ENCODE measurements around the gene CARMIL3. TPM values are rescaled to one million over a fixed set of nuclear protein-coding genes. Genes with fewer than 3 reads are reported as not detected.

CARMIL3 gene
- total RNA-seq, 1 donor from 2014 or later, result 0.96 TPM

GRCh38 chr14:24078146-24078545 is 26.3 kb downstream of the CARMIL3 start:
- ATAC-seq, result no peak
- intact Hi-C loops (cut with DNase I), result no loop called here

GRCh38 chr14:24079491-24080141 is 27.8 kb downstream of the CARMIL3 start:
- ATAC-seq (no peak), DNase-seq (no peak)
- Histone ChIP-seq H3K4me1 (peaks cover 10% of the 10 kb centered on the region), H3K9me3 (no peaks in the 10 kb centered on the region), H3K27me3 (no peaks in the 10 kb centered on the region), H3K27ac (no peak overlapping the region), H3K4me3 (no peak overlapping the region), H3K36me3 (no peaks in the 10 kb centered on the region)
- TF ChIP-seq CTCF (IDR thresholded peaks at IDR 0.05), result no peak
- intact Hi-C loops (cut with DNase I), result no loop called here

More at GRCh38 chr14:24078146-24078545, 26.3 kb downstream of the CARMIL3 start:
- TF ChIP-seq CTCF (IDR thresholded peaks at IDR 0.05), result no peak
- Histone ChIP-seq H3K36me3 (no peaks in the 10 kb centered on the region), H3K27ac (no peak overlapping the region), H3K4me1 (peaks cover 10% of the 10 kb centered on the region), H3K27me3 (peaks cover 4% of the 10 kb centered on the region), H3K9me3 (no peaks in the 10 kb centered on the region), H3K4me3 (no peak overlapping the region)
- no peak for DNase-seq

GRCh38 chr14:24080142-24080530 is 28.3 kb downstream of the CARMIL3 start:
- Histone ChIP-seq H3K9me3 (no peaks in the 10 kb centered on the region), H3K36me3 (no peaks in the 10 kb centered on the region), H3K27ac (no peak overlapping the region), H3K4me1 (peaks cover 10% of the 10 kb centered on the region), H3K4me3 (no peak overlapping the region), H3K27me3 (no peaks in the 10 kb centered on the region)
- intact Hi-C loops (cut with DNase I), result no loop called here
- DNase-seq (no peak), ATAC-seq (no peak)
- TF ChIP-seq CTCF (IDR thresholded peaks at IDR 0.05), result no peak

- Histone ChIP-seq H3K4me3 (peak overlapping the region; percentile 60), H3K9me3 (no peaks in the 10 kb centered on the region), H3K36me3 (no peaks in the 10 kb centered on the region), H3K27ac (peak overlapping the region; percentile 63), H3K4me1 (peaks cover 10% of the 10 kb centered on the region), H3K27me3 (no peaks in the 10 kb centered on the region)
- intact Hi-C loops (cut with DNase I), result no loop called here
- ATAC-seq, result peak; percentile 92
- TF ChIP-seq CTCF (IDR thresholded peaks at IDR 0.05), result no peak
- peak; percentile 90 for DNase-seq
Observed at GRCh38 chr14:24080888-24081738, 29.3 kb downstream of the CARMIL3 start.

- DNase-seq (no peak), ATAC-seq (no peak)
- intact Hi-C loops (cut with DNase I), result no loop called here
- Histone ChIP-seq H3K27me3 (no peaks in the 10 kb centered on the region), H3K4me1 (peaks cover 10% of the 10 kb centered on the region), H3K36me3 (no peaks in the 10 kb centered on the region), H3K27ac (peak overlapping the region; percentile 63), H3K4me3 (peak overlapping the region; percentile 60), H3K9me3 (no peaks in the 10 kb centered on the region)
- TF ChIP-seq CTCF (IDR thresholded peaks at IDR 0.05), result no peak
Observed at GRCh38 chr14:24081739-24082211, 30.0 kb downstream of the CARMIL3 start.

Measured in upper lobe of right lung (tissue), 1 donor.